Mesenchymal stem cell (in vitro differentiated cells and primary cell): Measurements from ENCODE around the gene COLGALT1.
A peak's percentile ranks its signal among the peaks of the same experiment; 100 is the strongest.

Experiments
- DNase-seq: peaks from one replicate; pipeline ENCODE4 v3.0.0-alpha.2; 2013
- H2AFZ ChIP-seq: one replicate; pipeline ENCODE4 v1.6.1; 2013; ENCODE audit warnings: low read depth, mild to moderate bottlenecking, control low read depth, inconsistent platforms, low read length, moderate library complexity
- H2AK5ac ChIP-seq: 2 replicates; pipeline ENCODE4 v1.6.1; 2013; ENCODE audit warnings: low read length, moderate library complexity, mild to moderate bottlenecking, inconsistent platforms; ENCODE audit not compliant: severe bottlenecking
- H2BK120ac ChIP-seq: one replicate; pipeline ENCODE4 v1.6.1; 2013; ENCODE audit warnings: low read depth, mild to moderate bottlenecking, inconsistent platforms, low read length, moderate library complexity
- H2BK12ac ChIP-seq, 2 experiments: one replicate each; pipeline ENCODE4 v1.6.1; 2013; ENCODE audit warnings: inconsistent platforms in 2 of 2, low read length in 2 of 2, mild to moderate bottlenecking in 2 of 2, moderate library complexity in 2 of 2, control low read depth in 1 of 2
- H2BK15ac ChIP-seq: one replicate; pipeline ENCODE4 v1.6.1; 2013; ENCODE audit warnings: mild to moderate bottlenecking, low read depth, inconsistent platforms; ENCODE audit not compliant: poor library complexity, severe bottlenecking
- H2BK5ac ChIP-seq: 2 replicates; pipeline ENCODE4 v1.6.1; 2013; ENCODE audit warnings: low read depth, mild to moderate bottlenecking, low read length, control low read depth, inconsistent platforms; ENCODE audit not compliant: poor library complexity, severe bottlenecking
- H3K14ac ChIP-seq, 2 experiments: one replicate each; pipeline ENCODE4 v1.6.1; 2013; ENCODE audit warnings: inconsistent platforms in 2 of 2, low read length in 2 of 2, control low read depth in 1 of 2, mild to moderate bottlenecking in 1 of 2, moderate library complexity in 1 of 2
- H3K18ac ChIP-seq, 2 experiments: one replicate each; pipeline ENCODE4 v1.6.1; 2013; ENCODE audit warnings: inconsistent platforms in 2 of 2, low read length in 2 of 2, control low read depth in 1 of 2, low read depth in 1 of 2, mild to moderate bottlenecking in 1 of 2
- H3K23ac ChIP-seq, 2 experiments: one replicate each; pipeline ENCODE4 v1.6.1; 2013; ENCODE audit warnings: inconsistent platforms in 2 of 2, low read length in 2 of 2, mild to moderate bottlenecking in 2 of 2, moderate library complexity in 2 of 2, control low read depth in 1 of 2
- H3K27ac ChIP-seq: 2 replicates; pipeline ENCODE4 v1.5.1; 2013; ENCODE audit warnings: mild to moderate bottlenecking, moderate library complexity, low read length, control low read depth, inconsistent platforms; ENCODE audit not compliant: poor library complexity, severe bottlenecking
- H3K27me3 ChIP-seq, 2 experiments: 2 replicates each; pipeline versions ENCODE4 v1.6.1 to v1.7.0; 2013; ENCODE audit warnings: low read length in 2 of 2, mild to moderate bottlenecking in 2 of 2, moderate library complexity in 2 of 2, control low read depth in 1 of 2, inconsistent platforms in 1 of 2; ENCODE audit not compliant: control insufficient read depth in 1 of 2, insufficient read depth in 1 of 2
- H3K36me3 ChIP-seq, 2 experiments: 2 replicates each; pipeline versions ENCODE4 v1.6.1 to v1.7.0; 2013; ENCODE audit warnings: low read length in 2 of 2, control low read depth in 1 of 2, inconsistent platforms in 1 of 2, low read depth in 1 of 2, mild to moderate bottlenecking in 1 of 2; ENCODE audit not compliant: insufficient read depth in 2 of 2, control insufficient read depth in 1 of 2
- H3K4ac ChIP-seq, 2 experiments: one replicate each; pipeline ENCODE4 v1.6.1; 2013; ENCODE audit warnings: inconsistent platforms in 2 of 2, low read length in 2 of 2, mild to moderate bottlenecking in 2 of 2, moderate library complexity in 2 of 2, control low read depth in 1 of 2, low read depth in 1 of 2
- H3K4me1 ChIP-seq: 2 replicates; pipeline ENCODE4 v1.6.1; 2013; ENCODE audit warnings: low read depth, low read length, control low read depth; ENCODE audit not compliant: control insufficient read depth, insufficient read depth
- H3K4me2 ChIP-seq: 2 replicates; pipeline ENCODE4 v1.6.1; 2013; ENCODE audit warnings: low read length, mild to moderate bottlenecking, inconsistent platforms; ENCODE audit not compliant: poor library complexity, severe bottlenecking
- H3K4me3 ChIP-seq, 2 experiments: 2 replicates each; pipeline versions ENCODE4 v1.5.1 to v1.7.0; 2013; ENCODE audit warnings: low read length in 2 of 2, mild to moderate bottlenecking in 2 of 2, control low read depth in 1 of 2, low read depth in 1 of 2; ENCODE audit not compliant: insufficient read depth in 1 of 2
- H3K79me1 ChIP-seq: replicated peaks from 2 replicates; pipeline ENCODE4 v1.6.1; 2013; ENCODE audit warnings: mild to moderate bottlenecking, control low read depth, low read length, inconsistent platforms; ENCODE audit not compliant: poor library complexity, severe bottlenecking
- H3K9ac ChIP-seq: 2 replicates; pipeline ENCODE4 v1.7.0; 2013; ENCODE audit warnings: mild to moderate bottlenecking, low read length, moderate library complexity
- H3K9me3 ChIP-seq: 2 replicates; pipeline ENCODE4 v1.7.0; 2013; ENCODE audit warnings: mild to moderate bottlenecking, low read length; ENCODE audit not compliant: control insufficient read depth
- H4K8ac ChIP-seq: one replicate; pipeline ENCODE4 v1.6.1; 2013; ENCODE audit warnings: inconsistent platforms, mild to moderate bottlenecking, low read length, moderate library complexity
- H4K91ac ChIP-seq: one replicate; pipeline ENCODE4 v1.6.1; 2013; ENCODE audit warnings: mild to moderate bottlenecking, low read length, inconsistent platforms
- WGBS: methylation state at CpG from one replicate; pipeline ENCODE4 v1.1.7; 2013; ENCODE audit warnings: mixed read lengths; 5-methylcytosine and 5-hydroxymethylcytosine counted together

The COLGALT1 gene

GRCh38 chr19:17616961-17617806 lies 61.7 kb downstream of the COLGALT1 start:
- Histone ChIP-seq H2BK12ac (no peak overlapping the region), H3K14ac (no peak overlapping the region), H4K8ac (no peak overlapping the region), H3K9ac (peak overlapping the region; percentile 15), H3K18ac (no peak overlapping the region), H2BK5ac (no peak overlapping the region), H2AFZ (no peak overlapping the region), H2BK15ac (no peak overlapping the region), H3K9me3 (peaks cover 10% of the 10 kb centered on the region), H3K27me3 (peaks cover 28 to 54% of the 10 kb centered on the region in 2 experiments), H3K4me3 (no peak overlapping the region), H3K4me2 (no peak overlapping the region), H2BK120ac (no peak overlapping the region), H3K23ac (no peak overlapping the region), H3K27ac (no peak overlapping the region), H3K36me3 (no peaks in the 10 kb centered on the region), H3K79me1 (no peaks in the 10 kb centered on the region), H4K91ac (peak overlapping the region; percentile 18), H3K4ac (no peak overlapping the region), H2AK5ac (no peak overlapping the region), H3K4me1 (peaks cover 2% of the 10 kb centered on the region)
- WGBS: 72% methylated on average over 27 of the region's 28 CpGs
- peak; percentile 39 for DNase-seq

GRCh38 chr19:17617807-17618192 lies 62.4 kb downstream of the COLGALT1 start:
- Histone ChIP-seq H3K14ac (no peak overlapping the region), H3K18ac (no peak overlapping the region), H2AFZ (no peak overlapping the region), H3K36me3 (no peaks in the 10 kb centered on the region), H2BK120ac (no peak overlapping the region), H3K27me3 (peaks cover 28 to 51% of the 10 kb centered on the region in 2 experiments), H2AK5ac (no peak overlapping the region), H4K8ac (no peak overlapping the region), H3K4me1 (peaks cover 2% of the 10 kb centered on the region), H3K23ac (no peak overlapping the region), H4K91ac (no peak overlapping the region), H3K9ac (no peak overlapping the region), H3K27ac (no peak overlapping the region), H2BK15ac (no peak overlapping the region), H3K79me1 (no peaks in the 10 kb centered on the region), H2BK5ac (no peak overlapping the region), H2BK12ac (no peak overlapping the region), H3K9me3 (peaks cover 10% of the 10 kb centered on the region), H3K4me2 (no peak overlapping the region), H3K4ac (no peak overlapping the region), H3K4me3 (no peak overlapping the region)
- WGBS: 87% methylated on average over 4 of the region's 7 CpGs
- no peak for DNase-seq

- Histone ChIP-seq H4K91ac (no peak overlapping the region), H3K18ac (no peak overlapping the region), H2BK12ac (no peak overlapping the region), H3K9me3 (peaks cover 10% of the 10 kb centered on the region), H2AFZ (no peak overlapping the region), H3K14ac (no peak overlapping the region), H2BK15ac (no peak overlapping the region), H3K4ac (no peak overlapping the region), H2AK5ac (no peak overlapping the region), H3K36me3 (no peaks in the 10 kb centered on the region), H3K23ac (no peak overlapping the region), H2BK5ac (no peak overlapping the region), H3K27ac (no peak overlapping the region), H3K79me1 (no peaks in the 10 kb centered on the region), H3K9ac (no peak overlapping the region), H2BK120ac (no peak overlapping the region), H3K4me3 (no peak overlapping the region), H3K4me2 (no peak overlapping the region), H4K8ac (no peak overlapping the region), H3K27me3 (peaks cover 28 to 47% of the 10 kb centered on the region in 2 experiments), H3K4me1 (peaks cover 2% of the 10 kb centered on the region)
- 89% methylated on average over 7 of the region's 7 CpGs for WGBS
- no peak for DNase-seq
Observed at GRCh38 chr19:17618281-17618903, 62.9 kb downstream of the COLGALT1 start.

- Histone ChIP-seq H3K27ac (no peak overlapping the region), H3K9me3 (peaks cover 10% of the 10 kb centered on the region), H3K27me3 (peaks cover 28 to 46% of the 10 kb centered on the region in 2 experiments), H4K8ac (no peak overlapping the region), H3K4me1 (peaks cover 2% of the 10 kb centered on the region), H3K4ac (no peak overlapping the region), H2AK5ac (no peak overlapping the region), H2BK120ac (no peak overlapping the region), H3K18ac (no peak overlapping the region), H3K14ac (no peak overlapping the region), H3K4me2 (no peak overlapping the region), H2BK12ac (no peak overlapping the region), H2BK15ac (no peak overlapping the region), H2BK5ac (no peak overlapping the region), H3K36me3 (no peaks in the 10 kb centered on the region), H4K91ac (no peak overlapping the region), H3K79me1 (no peaks in the 10 kb centered on the region), H3K9ac (no peak overlapping the region), H3K4me3 (no peak overlapping the region), H3K23ac (no peak overlapping the region), H2AFZ (no peak overlapping the region)
- WGBS: 46% methylated on average over 2 of the region's 2 CpGs
- no peak for DNase-seq
Observed at GRCh38 chr19:17618936-17619335, 63.5 kb downstream of the COLGALT1 start.
